Osteoblast (primary cell): ENCODE results near the gene CTU2. TPM values are rescaled to one million over a fixed set of nuclear protein-coding genes. Genes with fewer than 3 reads are reported as not detected.

Experiments
- DNase-seq: peaks from one replicate; pipeline ENCODE4 v3.0.0; 2011; ENCODE audit warnings: low spot score, mixed read lengths; ENCODE audit not compliant: insufficient read length; ENCODE audit errors: missing footprints
- H2AFZ ChIP-seq: 2 replicates; pipeline ENCODE4 v1.6.0; 2011; ENCODE audit warnings: mild to moderate bottlenecking, low read length
- H3K27ac ChIP-seq: 2 replicates; pipeline ENCODE4 v1.5.1; 2011; ENCODE audit warnings: mild to moderate bottlenecking, low read depth, low read length, moderate library complexity
- H3K27me3 ChIP-seq: 2 replicates; pipeline ENCODE4 v1.6.0; 2012; ENCODE audit warnings: mild to moderate bottlenecking, control low read depth, inconsistent platforms, low read length, moderate library complexity; ENCODE audit not compliant: insufficient read depth
- H3K36me3 ChIP-seq: 2 replicates; pipeline ENCODE4 v1.5.1; 2011; ENCODE audit warnings: mild to moderate bottlenecking, low read length, control low read depth, moderate library complexity; ENCODE audit not compliant: insufficient read depth
- H3K4me1 ChIP-seq: 2 replicates; pipeline ENCODE4 v1.5.1; 2011; ENCODE audit warnings: mild to moderate bottlenecking, low read length, control low read depth, moderate library complexity; ENCODE audit not compliant: insufficient read depth
- H3K4me2 ChIP-seq: 2 replicates; pipeline ENCODE4 v1.6.0; 2011; ENCODE audit warnings: mild to moderate bottlenecking, low read length; ENCODE audit not compliant: insufficient read depth
- H3K4me3 ChIP-seq: fragments of 200-600 bp; sonication (generic); 3 replicates; pipeline ENCODE4 v1.5.1; 2012; ENCODE audit warnings: mild to moderate bottlenecking, low read length, inconsistent platforms; ENCODE audit not compliant: insufficient read depth
- H3K79me2 ChIP-seq: 2 replicates; pipeline ENCODE4 v1.6.0; 2012; ENCODE audit warnings: mild to moderate bottlenecking, low read length, control low read depth, inconsistent platforms; ENCODE audit not compliant: insufficient read depth
- H3K9me3 ChIP-seq: 2 replicates; pipeline ENCODE4 v1.5.1; 2011; ENCODE audit warnings: low read depth, low read length, control low read depth
- H4K20me1 ChIP-seq: 2 replicates; pipeline ENCODE4 v1.6.0; 2012; ENCODE audit warnings: mild to moderate bottlenecking, low read length, control low read depth; ENCODE audit not compliant: insufficient read depth
- total RNA-seq: library from RNA; depleted of rRNA; stranded (reverse); fragments of >200 nt; gene quantifications from 2 replicates; pipeline ENCODE4 v1.2.3, GENCODE V29; 2012
- TF ChIP-seq, protein P1 (sequence below): IDR thresholded peaks from 2 replicates; pipeline ENCODE4 v1.5.1; 2011; ENCODE audit warnings: mild to moderate bottlenecking, low read depth, low read length, moderate library complexity; ENCODE audit errors: extremely low read depth

CTU2 gene
- total RNA-seq, 1 donor: 14.8 TPM

DNA sequence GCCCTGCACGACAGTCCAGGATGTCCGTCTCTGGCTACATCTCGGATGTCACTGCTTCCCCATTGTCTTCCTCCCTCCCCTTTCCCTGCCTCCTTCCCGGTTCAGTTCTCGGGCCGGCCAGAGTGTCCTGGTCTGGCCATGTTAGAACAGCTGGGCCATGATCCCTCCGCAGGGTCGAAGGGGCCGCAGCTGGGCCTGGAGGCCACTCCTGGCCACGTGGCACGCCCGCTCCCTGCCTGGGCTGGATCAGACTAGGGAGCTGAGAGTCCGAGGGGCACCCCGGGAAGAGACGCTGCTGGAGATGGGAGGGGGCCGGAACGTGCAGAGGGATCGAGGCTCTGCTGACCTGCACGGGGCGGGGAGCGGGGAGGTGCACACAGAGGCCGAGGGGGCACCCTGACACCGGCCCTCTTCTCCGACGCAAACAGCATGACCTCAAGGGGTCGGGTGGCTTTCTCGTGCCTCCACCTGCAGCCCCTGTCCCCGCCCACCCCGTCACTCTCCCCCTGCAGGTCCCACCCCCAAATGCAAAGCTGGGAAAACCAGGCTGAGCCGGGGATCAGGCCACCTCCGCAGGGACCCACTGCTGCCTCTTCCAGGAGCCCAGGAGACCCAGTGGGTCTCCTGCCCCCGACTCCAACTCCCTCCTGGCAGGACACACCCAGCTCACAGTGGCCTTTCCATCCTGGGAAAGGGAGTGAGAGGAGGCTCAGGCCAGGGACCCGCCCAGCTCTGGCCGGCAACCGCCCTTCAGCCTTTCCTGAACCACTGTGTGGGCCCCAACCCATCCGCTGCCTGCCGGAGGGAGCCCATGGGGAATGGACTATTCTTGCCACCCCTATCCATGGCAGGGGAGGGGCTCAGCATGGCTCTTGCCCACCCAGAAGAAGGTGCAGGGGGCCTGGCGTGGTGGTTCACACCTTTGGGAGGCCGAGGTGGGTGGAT lies 38.5 kb downstream of the CTU2 start:
- Histone ChIP-seq H3K36me3 (peaks cover 19% of the 10 kb centered on the region), H3K27ac (no peak overlapping the region), H3K79me2 (peaks cover 85% of the 10 kb centered on the region), H3K4me3 (no peak overlapping the region), H3K9me3 (no peaks in the 10 kb centered on the region), H3K27me3 (no peaks in the 10 kb centered on the region), H3K4me1 (no peaks in the 10 kb centered on the region), H4K20me1 (peaks cover 49% of the 10 kb centered on the region), H2AFZ (no peak overlapping the region), H3K4me2 (no peak overlapping the region)
- TF ChIP-seq, protein P1, sequence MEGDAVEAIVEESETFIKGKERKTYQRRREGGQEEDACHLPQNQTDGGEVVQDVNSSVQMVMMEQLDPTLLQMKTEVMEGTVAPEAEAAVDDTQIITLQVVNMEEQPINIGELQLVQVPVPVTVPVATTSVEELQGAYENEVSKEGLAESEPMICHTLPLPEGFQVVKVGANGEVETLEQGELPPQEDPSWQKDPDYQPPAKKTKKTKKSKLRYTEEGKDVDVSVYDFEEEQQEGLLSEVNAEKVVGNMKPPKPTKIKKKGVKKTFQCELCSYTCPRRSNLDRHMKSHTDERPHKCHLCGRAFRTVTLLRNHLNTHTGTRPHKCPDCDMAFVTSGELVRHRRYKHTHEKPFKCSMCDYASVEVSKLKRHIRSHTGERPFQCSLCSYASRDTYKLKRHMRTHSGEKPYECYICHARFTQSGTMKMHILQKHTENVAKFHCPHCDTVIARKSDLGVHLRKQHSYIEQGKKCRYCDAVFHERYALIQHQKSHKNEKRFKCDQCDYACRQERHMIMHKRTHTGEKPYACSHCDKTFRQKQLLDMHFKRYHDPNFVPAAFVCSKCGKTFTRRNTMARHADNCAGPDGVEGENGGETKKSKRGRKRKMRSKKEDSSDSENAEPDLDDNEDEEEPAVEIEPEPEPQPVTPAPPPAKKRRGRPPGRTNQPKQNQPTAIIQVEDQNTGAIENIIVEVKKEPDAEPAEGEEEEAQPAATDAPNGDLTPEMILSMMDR: no peak
- DNase-seq: no peak

DNA sequence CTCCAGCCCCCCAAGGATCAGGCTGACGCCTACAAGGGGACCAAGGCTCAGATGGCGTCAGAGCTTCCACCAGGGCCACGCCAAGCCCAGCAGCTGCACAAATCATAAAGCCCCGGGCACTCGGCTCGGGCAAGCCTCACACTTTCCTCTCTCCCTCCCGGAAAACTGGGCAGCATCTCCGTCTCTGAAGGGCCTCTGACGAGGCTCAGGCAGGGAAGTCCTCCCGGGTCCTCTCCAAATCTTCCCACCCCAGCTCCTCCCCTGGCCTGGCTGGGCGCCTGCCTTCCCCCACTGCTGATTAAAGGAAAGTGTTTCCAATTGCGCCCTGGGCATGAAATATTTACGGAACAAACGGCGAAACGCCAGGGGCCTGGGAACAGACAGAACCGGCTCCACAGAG lies 40.2 kb downstream of the CTU2 start:
- Histone ChIP-seq H3K27me3 (no peaks in the 10 kb centered on the region), H3K4me3 (no peak overlapping the region), H4K20me1 (peaks cover 56% of the 10 kb centered on the region), H3K4me2 (no peak overlapping the region), H2AFZ (no peak overlapping the region), H3K79me2 (peaks cover 88% of the 10 kb centered on the region), H3K4me1 (no peaks in the 10 kb centered on the region), H3K27ac (no peak overlapping the region), H3K36me3 (peaks cover 9% of the 10 kb centered on the region), H3K9me3 (no peaks in the 10 kb centered on the region)
- DNase-seq: no peak
- TF ChIP-seq, protein P1: no peak

DNA sequence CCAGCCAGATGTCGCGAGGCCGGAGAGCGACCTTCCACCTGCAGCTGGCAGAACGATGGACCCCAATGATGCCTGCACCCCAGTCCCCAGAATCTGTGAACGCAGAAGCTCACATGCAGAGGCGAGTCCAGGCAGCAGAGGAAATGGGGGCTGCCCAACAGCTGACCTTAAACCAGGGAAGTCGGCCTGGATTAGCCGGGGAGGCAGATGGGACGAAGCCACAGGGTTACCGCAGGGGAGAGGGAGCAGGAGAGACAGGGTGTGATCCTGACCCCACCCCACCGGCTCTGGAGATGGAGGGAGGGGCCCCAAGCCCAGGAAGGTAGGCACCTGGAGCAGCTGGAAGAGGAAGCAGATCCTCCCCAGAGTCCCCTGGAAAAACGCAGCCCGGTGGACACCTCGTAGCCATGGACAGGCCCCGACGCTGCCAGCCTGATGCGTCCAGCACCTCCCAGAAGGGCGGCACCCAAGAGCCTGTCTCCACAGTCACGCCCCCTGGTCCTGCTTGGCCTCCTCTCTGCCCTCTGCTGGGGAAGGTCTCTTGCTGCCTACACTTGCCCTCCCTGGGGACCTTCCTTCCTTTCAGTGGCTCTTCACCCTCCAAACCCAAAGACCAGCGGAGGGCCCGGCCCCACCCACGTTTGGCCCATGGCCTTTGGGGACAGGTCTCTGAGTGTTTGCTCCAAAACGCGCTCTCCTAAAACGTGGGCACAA lies 41.4 kb downstream of the CTU2 start:
- Histone ChIP-seq H4K20me1 (peaks cover 64% of the 10 kb centered on the region), H3K4me1 (no peaks in the 10 kb centered on the region), H3K79me2 (peaks cover 92% of the 10 kb centered on the region), H3K4me3 (no peak overlapping the region), H3K9me3 (no peaks in the 10 kb centered on the region), H3K4me2 (no peak overlapping the region), H3K36me3 (peaks cover 4% of the 10 kb centered on the region), H3K27me3 (no peaks in the 10 kb centered on the region), H3K27ac (no peak overlapping the region), H2AFZ (no peak overlapping the region)
- DNase-seq: no peak
- TF ChIP-seq, protein P1: peak; percentile 45

DNA sequence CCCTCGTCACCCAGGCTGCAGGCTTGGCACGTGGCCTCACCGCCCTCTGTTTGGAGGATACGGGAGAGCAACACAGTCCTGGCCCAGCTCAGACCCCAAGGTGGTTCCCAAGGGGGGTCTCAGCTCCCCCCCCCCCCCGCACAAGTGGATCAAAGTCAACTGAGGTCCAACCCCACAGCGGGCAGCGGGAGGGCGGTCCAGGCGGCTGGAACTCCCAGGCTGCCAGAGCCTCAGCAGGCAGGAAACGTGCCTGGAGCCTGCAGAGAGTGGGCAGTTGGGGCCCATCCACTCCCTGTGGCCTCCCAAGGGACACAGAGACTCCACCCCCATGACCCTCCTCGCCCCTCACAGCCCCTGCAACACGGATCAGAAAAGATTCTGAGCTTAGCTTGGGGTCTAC lies 42.1 kb downstream of the CTU2 start:
- H3K9me3 ChIP-seq: no peaks in the 10 kb centered on the region
- no peaks in the 10 kb centered on the region for H3K27me3 ChIP-seq
- H3K27ac ChIP-seq: no peak overlapping the region
- peaks cover 89% of the 10 kb centered on the region for H3K79me2 ChIP-seq
- H3K4me1 ChIP-seq: no peaks in the 10 kb centered on the region
- peaks cover 4% of the 10 kb centered on the region for H3K36me3 ChIP-seq
- H4K20me1 ChIP-seq: peaks cover 62% of the 10 kb centered on the region
- no peak overlapping the region for H3K4me2 ChIP-seq
- H3K4me3 ChIP-seq: no peak overlapping the region
- DNase-seq: no peak
- H2AFZ ChIP-seq: no peak overlapping the region
- TF ChIP-seq, protein P1: no peak
